NT2/D1 (cell line): Measurements from ENCODE around the gene HBE1.

Experiments
- SUZ12 ChIP-seq: IDR thresholded peaks from 2 replicates; pipeline ENCODE4 v1.6.1; 2011; ENCODE audit not compliant: insufficient read length, insufficient read depth; ENCODE audit errors: extremely low read depth
- ZNF274 ChIP-seq: IDR thresholded peaks from 2 replicates; pipeline ENCODE4 v1.6.1; 2011; ENCODE audit warnings: mild to moderate bottlenecking, low read depth, low read length

- TF ChIP-seq SUZ12 (no peak), ZNF274 (no peak)
Observed at GRCh38 chr11:5286351-5286750, 16.6 kb upstream of the HBE1 start.
